Measurements from ENCODE around the gene SPANXN1. TPM values are rescaled to one million over a fixed set of nuclear protein-coding genes. Genes with fewer than 3 reads are reported as not detected.
"Not testable (repeated sequence)": the region's sequence is repeated elsewhere in the genome, so short reads cannot be mapped to it uniquely, and the experiment has no call there.

Gene SPANXN1
- total RNA-seq (not detected in 2 replicates), polyA plus RNA-seq (not detected in 2 replicates), polyA minus RNA-seq (not detected in 2 replicates), Bru-seq, nascent RNA (not detected), BruChase-seq, experiment 1, labeled RNA remaining after a 6-hour chase (not detected), BruChase-seq, experiment 2, labeled RNA remaining after a 2-hour chase (not detected)
- not detected in 2 replicates for polyA plus RNA-seq (2011; cell fraction: cytosol; rRNA removed)
- polyA plus RNA-seq (2011; cell fraction: nucleus; rRNA removed): not detected in 2 replicates
- not detected in 2 replicates for polyA plus RNA-seq (2012)
- not detected for polyA minus RNA-seq (2011; cell fraction: cytosol; rRNA and poly(A)+ RNA removed)
- not detected in 2 replicates for polyA minus RNA-seq (2011; cell fraction: nucleus; rRNA and poly(A)+ RNA removed)
- long read RNA-seq: 0 reads

GRCh38 chrX:145247203-145247602 is at the start of gene SPANXN1:
SPANXN1 (plus strand) TSS chrX:145247503; CDS start chrX:145247587, 84 bp downstream.
- H3K27me3 ChIP-seq (ENCODE audit: control insufficient read depth in 2 of 2, insufficient read depth in 2 of 2, low read length in 2 of 2); H3K36me3 ChIP-seq (ENCODE audit: control insufficient read depth in 2 of 2, extremely low read depth in 1 of 2, insufficient read depth in 2 of 2, low read length in 2 of 2); H2AFZ ChIP-seq (ENCODE audit: low read depth, low read length); H3K4me2 ChIP-seq (ENCODE audit: insufficient read depth, low read length); FAIRE-seq; H3K9ac ChIP-seq (replicated peaks; ENCODE audit: extremely low read depth, insufficient read depth, low read length); intact Hi-C loops (cut with micrococcal nuclease); DNase-seq (ENCODE audit: low read depth, low spot score); H3K27ac ChIP-seq (ENCODE audit: insufficient read depth, low read depth, low read length); CTCF ChIA-PET; H3K4me3 ChIP-seq (replicated peaks in 1 of 3; ENCODE audit: insufficient read depth in 1 of 3, low read depth in 1 of 3, low read length in 3 of 3); H3K4me1 ChIP-seq (ENCODE audit: control insufficient read depth, extremely low read depth, insufficient read depth, low read length); H3K9me3 ChIP-seq (replicated peaks; ENCODE audit: control insufficient read depth, insufficient read depth, low read length); POLR2A ChIA-PET; BruUV-seq (replicated peaks); dilution Hi-C loops (cut with MboI; ENCODE audit: extremely low pct_ligation_motif_present, low sequenced_read_pairs); H4K20me1 ChIP-seq (replicated peaks; ENCODE audit: control insufficient read depth, extremely low read depth, insufficient read depth, low read length); H3K9me1 ChIP-seq (replicated peaks; ENCODE audit: control insufficient read depth, extremely low read depth, insufficient read depth, low read length); H3K79me2 ChIP-seq (ENCODE audit: control insufficient read depth, insufficient read depth, low read length): not testable (repeated sequence)

GRCh38 chrX:145199078-145199477 is 48.2 kb upstream of the SPANXN1 start:
- no peak for TF ChIP-seq CTCF (IDR thresholded peaks at IDR 0.05; ENCODE audit: extremely low read depth in 1 of 2, insufficient read depth in 1 of 2, low read depth in 1 of 2, low read length in 2 of 2)
- no peak for TF ChIP-seq MAX (IDR thresholded peaks at IDR 0.05; ENCODE audit: insufficient read depth, insufficient read length)
- no peak for TF ChIP-seq MYC (IDR thresholded peaks at IDR 0.05; ENCODE audit: low read depth, low read length)
- no peak for TF ChIP-seq POLR2A (IDR thresholded peaks at IDR 0.05; ENCODE audit: low read depth, low read length)
- no peak for TF ChIP-seq GATA2 (IDR thresholded peaks at IDR 0.05; ENCODE audit: insufficient read depth, insufficient read length, low read depth, low read length)
- no peak for TF ChIP-seq JUN (IDR thresholded peaks at IDR 0.05; ENCODE audit: borderline replicate concordance, insufficient read depth, insufficient read length, low read depth)
- TF ChIP-seq FOS (IDR thresholded peaks at IDR 0.05; ENCODE audit: borderline replicate concordance, insufficient read depth, low read length): no peak
- TF ChIP-seq EZH2 (IDR thresholded peaks at IDR 0.05; ENCODE audit: borderline replicate concordance, low read depth, low read length, severe bottlenecking): no peak
- no peak for TF ChIP-seq POLR2AphosphoS5 (IDR thresholded peaks at IDR 0.05; ENCODE audit: insufficient read depth, low read depth, low read length)
- intact Hi-C loops (cut with micrococcal nuclease) (loop anchor here (10.0 kb wide), 1 partner anchor 1534 kb away; no protein-coding TSS in a partner anchor), dilution Hi-C loops (cut with MboI; ENCODE audit: extremely low pct_ligation_motif_present, low sequenced_read_pairs) (no loop called here)
- no peak overlapping the region for H2AFZ ChIP-seq (ENCODE audit: low read depth, low read length)
- H3K27me3 ChIP-seq (ENCODE audit: control insufficient read depth in 2 of 2, insufficient read depth in 2 of 2, low read length in 2 of 2): no peaks in the 10 kb centered on the region
- DNase-seq (ENCODE audit: low read depth, low spot score): no peak
- H3K4me1 ChIP-seq (ENCODE audit: control insufficient read depth, extremely low read depth, insufficient read depth, low read length): no peaks in the 10 kb centered on the region
- H3K4me2 ChIP-seq (ENCODE audit: insufficient read depth, low read length): no peak overlapping the region
- no peak overlapping the region for H3K9ac ChIP-seq (replicated peaks; ENCODE audit: extremely low read depth, insufficient read depth, low read length)
- H3K9me1 ChIP-seq (replicated peaks; ENCODE audit: control insufficient read depth, extremely low read depth, insufficient read depth, low read length): no peaks in the 10 kb centered on the region
- no peaks in the 10 kb centered on the region for H3K9me3 ChIP-seq (replicated peaks; ENCODE audit: control insufficient read depth, insufficient read depth, low read length)
- POLR2A ChIA-PET: no interaction called here
- no peaks in the 10 kb centered on the region for H4K20me1 ChIP-seq (replicated peaks; ENCODE audit: control insufficient read depth, extremely low read depth, insufficient read depth, low read length)
- no peak for FAIRE-seq
- H3K4me3 ChIP-seq (replicated peaks in 1 of 3; ENCODE audit: insufficient read depth in 1 of 3, low read depth in 1 of 3, low read length in 3 of 3): no peak overlapping the region
- BruUV-seq (replicated peaks): no TSS peak
- no peaks in the 10 kb centered on the region for H3K79me2 ChIP-seq (ENCODE audit: control insufficient read depth, insufficient read depth, low read length)
- H3K27ac ChIP-seq (ENCODE audit: insufficient read depth, low read depth, low read length): no peak overlapping the region
- CTCF ChIA-PET: no interaction called here
- H3K36me3 ChIP-seq (ENCODE audit: control insufficient read depth in 2 of 2, extremely low read depth in 1 of 2, insufficient read depth in 2 of 2, low read length in 2 of 2): no peaks in the 10 kb centered on the region

Measured in endothelial cell of umbilical vein (primary cell).